IPS-11a (cell line): ENCODE data around the gene TMEM86A.
"Not testable (repeated sequence)": the region's sequence is repeated elsewhere in the genome, so short reads cannot be mapped to it uniquely, and the experiment has no call there.

ENCODE experiments used
- H3K4me3 ChIP-seq: one replicate; pipeline ENCODE4 v1.5.1; 2013; ENCODE audit warnings: low read depth, low read length, control low read depth

TMEM86A gene

DNA sequence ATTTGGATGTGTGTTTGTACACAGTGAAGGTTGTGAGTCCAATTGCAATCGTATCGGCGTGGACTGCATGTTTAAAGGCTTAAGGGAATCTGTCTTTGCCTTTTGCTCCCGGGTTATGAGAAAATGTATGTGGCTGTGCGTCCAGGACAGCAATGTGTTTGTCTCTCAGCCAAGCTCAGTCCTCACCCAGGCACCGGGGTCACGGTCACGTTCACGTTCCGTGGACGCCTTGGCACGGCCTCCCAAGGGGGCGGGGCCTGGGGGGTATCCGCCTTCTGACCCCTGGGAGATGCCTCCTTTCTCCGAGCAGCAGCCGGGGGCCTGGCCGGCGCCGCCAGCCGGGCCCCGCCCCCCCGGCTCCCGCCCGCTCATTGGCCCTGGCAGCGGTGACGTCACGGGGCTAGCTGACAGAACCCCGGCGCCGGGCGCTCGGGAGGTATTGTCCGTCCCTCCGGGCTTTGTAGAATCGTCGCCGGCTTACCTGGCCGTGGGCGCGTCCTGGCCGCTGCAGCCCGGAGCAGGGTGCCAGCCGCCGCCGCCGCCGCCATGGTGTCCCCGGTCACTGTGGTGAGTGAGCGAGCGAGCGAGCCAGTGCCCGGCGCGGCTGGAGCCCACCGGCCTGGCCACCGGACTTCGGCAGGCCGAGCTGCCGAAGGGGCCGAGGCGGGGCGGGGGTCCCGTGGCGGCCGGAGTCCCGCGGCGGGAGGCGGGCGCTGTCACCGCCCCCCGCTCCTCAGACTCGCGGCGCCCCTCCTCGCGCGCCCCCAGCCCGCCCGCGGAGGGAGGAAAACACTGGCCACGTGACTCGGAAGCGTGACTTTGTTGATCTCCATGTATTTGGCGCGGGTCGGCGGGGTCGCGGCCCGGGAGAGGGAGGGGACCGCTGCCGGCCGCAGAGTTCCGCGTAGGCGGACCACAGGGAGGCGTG, at the start of gene TMEM86A:
TSS of gene TMEM86A (plus strand) at position 439 of the 928 bp plus-strand sequence. CDS start at position 547, 108 bp downstream.
- peak within 1 kb of the TSS; percentile 61 for H3K4me3 ChIP-seq

- H3K4me3 ChIP-seq: no peak overlapping the region
These were observed 48.2 kb upstream of the TMEM86A start for GRCh38 chr11:18650353-18650752.

GRCh38 chr11:18650859-18651557, 47.6 kb upstream of the TMEM86A start:
- no peak overlapping the region for H3K4me3 ChIP-seq

DNA sequence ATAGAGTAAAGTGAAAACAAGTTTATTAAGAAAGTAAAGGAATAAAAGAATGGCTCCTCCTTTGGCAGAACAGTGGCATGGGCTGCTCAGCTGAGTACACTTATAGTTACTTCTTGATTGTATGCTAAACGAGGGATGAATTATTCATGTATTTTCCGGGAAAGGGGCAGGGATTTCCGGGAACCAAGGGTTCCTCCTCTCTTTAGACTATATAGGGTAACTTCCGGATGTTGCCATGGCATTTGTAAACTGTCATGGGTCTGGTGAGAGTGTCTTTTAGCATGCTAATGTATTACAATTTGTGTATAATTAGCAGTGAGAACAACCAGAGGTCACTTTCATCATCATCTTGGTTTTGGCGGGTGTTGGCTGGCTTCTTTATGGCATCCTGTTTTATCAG, 40.9 kb upstream of the TMEM86A start:
- H3K4me3 ChIP-seq: no peak overlapping the region

GRCh38 chr11:18665353-18665872, 33.2 kb upstream of the TMEM86A start:
- H3K4me3 ChIP-seq: not testable (repeated sequence)

- no peak overlapping the region for H3K4me3 ChIP-seq
These were observed 30.4 kb upstream of the TMEM86A start for GRCh38 chr11:18668131-18668530.

DNA sequence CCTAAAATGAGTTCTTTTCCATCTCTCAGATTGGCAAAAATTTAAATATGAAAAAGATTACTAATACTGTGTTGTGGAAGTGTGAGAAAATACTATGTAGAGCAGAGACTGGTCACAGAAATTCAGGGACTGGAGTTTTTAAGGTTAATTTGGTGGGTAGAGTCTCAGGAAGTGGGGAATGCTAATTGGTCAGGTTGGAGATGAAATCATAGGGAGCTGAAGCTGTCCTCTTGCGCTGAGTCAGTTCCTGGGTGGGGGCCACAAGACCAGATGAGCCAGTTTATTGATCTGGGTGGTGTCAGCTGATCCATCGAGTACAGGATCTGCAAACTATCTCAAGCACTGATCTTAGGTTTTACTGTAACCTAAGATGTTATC, 29.4 kb upstream of the TMEM86A start:
- H3K4me3 ChIP-seq: no peak overlapping the region

DNA sequence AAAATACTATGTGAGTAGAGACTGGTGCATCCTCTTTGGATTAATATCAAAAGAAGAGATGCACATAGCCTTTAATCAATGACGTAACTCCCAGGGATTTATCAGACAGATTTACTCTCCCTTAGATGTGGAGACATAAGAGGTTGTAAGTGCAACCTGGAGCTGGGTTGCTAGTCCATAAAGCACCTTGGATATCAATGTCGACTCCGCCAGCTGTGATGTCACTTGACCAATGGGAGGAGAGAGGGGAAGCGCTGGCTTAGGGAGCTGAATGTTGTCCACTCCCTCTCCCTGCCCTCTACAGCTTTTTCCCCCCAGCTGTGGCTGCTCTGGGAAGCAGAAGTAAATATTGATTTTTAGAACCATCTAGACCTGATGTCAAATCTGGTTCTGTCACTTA, 28.9 kb upstream of the TMEM86A start:
- H3K4me3 ChIP-seq: no peak overlapping the region

GRCh38 chr11:18671246-18671645, 27.3 kb upstream of the TMEM86A start:
- H3K4me3 ChIP-seq: no peak overlapping the region

GRCh38 chr11:18672209-18672608, 26.4 kb upstream of the TMEM86A start:
- not testable (repeated sequence) for H3K4me3 ChIP-seq

DNA sequence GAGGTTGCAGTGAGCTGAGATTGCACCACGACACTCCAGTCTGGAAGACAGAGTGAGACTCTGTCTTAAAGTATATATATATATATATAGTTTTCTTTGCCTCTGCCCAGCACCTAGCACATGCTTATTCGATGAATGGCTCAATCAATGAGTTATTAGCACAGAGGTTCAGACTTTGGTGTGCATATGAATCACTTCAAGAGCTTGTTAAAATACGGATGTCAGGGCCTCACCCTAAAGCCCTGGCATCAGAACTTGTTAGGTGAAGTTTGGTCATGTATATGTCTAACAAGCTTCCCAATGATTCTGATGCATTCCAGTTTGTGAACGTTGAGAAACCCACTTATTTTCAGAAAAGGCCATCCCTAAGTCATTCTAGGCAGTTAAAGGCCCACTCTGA, 21.8 kb upstream of the TMEM86A start:
- no peak overlapping the region for H3K4me3 ChIP-seq

GRCh38 chr11:18677560-18677959, 21.0 kb upstream of the TMEM86A start:
- H3K4me3 ChIP-seq: no peak overlapping the region

- H3K4me3 ChIP-seq: not testable (repeated sequence)
These were observed 16.6 kb upstream of the TMEM86A start for GRCh38 chr11:18681949-18682348.

DNA sequence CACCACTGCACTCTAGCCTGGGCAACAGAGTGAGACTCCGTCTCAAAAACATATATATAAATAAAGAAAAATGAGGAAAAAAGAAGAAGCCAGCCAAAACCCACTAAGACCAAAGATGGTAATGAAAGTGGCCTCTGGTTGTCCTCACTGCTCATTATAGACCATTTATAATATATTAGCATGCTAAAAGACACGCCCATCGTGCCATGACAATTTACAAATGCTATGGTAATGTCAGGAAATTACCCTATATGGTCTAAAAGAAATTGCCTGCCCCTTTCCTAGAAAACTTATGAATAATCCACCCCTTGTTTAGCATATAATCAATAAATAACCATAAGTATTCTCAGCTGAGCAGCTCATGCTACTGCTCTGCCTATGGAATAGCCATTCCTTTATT, 16.1 kb upstream of the TMEM86A start:
- H3K4me3 ChIP-seq: no peak overlapping the region

DNA sequence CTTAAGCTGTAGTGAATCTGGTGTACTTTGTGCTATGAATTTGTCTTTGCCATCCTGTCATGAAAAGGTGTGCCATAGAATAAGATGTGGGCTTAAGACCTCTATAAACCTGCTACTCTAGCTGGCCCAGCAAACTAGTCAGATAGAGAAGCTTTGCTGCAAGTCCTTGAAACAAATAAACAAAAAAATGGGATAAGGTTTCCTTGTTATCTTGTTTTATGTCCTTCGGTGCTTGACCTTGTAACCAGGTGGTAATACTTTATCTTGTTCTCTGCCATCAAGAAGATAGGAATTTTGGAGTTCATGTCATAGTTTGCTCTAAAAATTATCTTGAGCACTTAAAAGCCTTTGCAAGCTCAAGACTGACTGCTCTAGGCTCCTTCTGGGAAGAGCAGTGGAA, 14.3 kb upstream of the TMEM86A start:
- no peak overlapping the region for H3K4me3 ChIP-seq

DNA sequence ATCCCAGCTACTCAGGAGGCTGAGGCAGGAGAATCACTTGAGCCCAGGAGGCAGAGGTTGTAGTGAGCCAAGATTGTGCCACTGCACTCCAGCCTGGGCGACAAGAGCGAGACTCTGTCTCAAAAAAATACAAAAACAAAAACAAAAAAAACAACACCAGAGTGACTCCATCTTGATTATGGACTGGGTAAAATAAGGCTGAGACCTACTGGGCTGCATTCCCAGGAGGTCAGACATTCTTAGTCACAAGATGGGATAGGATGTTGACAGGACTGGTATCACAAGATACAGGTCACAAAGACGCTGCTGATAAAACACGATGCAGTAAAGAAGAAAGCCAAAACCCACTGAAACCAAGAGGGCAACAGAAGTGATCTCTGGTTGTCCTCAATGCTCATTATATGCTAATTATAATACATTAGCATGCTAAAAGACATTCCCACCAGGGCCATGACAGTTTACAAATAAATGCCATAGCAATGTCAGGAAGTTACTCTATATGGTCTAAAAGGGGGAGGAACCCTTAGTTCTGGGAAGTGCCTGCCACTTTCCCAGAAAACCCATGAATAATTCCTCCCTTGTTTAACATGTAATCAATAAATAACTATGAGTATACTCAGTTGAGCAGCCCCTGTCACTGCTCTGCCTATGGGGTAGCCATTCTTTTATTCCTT, 7.0 kb upstream of the TMEM86A start:
- H3K4me3 ChIP-seq: not testable (repeated sequence)

- no peak overlapping the region for H3K4me3 ChIP-seq
These were observed 5.4 kb upstream of the TMEM86A start for GRCh38 chr11:18692941-18693760.

DNA sequence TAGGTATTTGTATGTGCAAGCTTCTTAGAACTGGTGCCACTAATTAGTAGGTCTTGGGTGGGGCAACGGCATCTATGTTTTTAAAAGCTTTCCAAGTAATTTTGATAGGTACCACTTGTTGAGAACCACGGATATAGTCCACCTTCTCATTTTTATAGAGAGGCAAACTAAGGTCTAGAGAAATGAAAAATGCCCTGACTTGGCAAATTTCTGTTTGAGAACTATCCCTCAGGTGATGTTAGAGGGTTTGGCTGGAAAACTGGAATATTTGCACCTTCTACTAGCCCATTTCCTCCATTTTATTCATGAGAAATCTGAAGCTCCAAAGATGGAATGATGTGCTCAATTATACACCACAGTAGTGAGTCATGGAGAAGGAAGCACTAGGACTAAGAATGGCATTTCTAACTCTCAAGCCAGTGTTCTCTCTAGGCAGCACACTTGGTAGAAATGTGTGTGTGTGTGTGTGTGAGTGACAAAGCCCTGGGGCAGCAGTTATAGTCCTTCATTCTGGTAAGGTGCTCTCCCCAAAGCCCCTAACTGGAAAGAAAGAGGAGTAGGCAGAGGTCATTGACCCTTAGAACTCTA, 1.8 kb upstream of the TMEM86A start:
- H3K4me3 ChIP-seq: no peak overlapping the region

DNA sequence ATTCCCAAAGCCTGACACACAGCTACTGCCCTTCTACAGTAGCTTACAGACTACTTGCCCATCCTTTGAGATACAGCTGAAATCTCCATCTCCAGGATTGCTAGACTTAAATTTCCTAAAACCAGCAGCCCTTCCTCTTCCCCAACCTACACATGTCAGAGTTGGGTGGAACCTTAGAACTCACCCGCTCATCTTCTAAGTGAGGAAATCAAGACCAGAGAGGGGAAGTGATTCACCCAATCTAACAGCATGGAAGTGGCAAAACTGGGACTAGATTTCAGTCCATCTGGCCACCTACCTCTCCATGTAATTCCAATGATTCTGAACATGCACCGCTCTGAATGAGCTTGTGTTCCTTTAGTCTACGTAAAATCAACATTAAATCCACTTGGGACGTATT, 1.0 kb upstream of the TMEM86A start:
- no peak overlapping the region for H3K4me3 ChIP-seq

- peak overlapping the region; percentile 54 for H3K4me3 ChIP-seq
These were observed 654 bp downstream of the TMEM86A start for GRCh38 chr11:18699269-18699596.
